Osteoblast (primary cell): ENCODE measurements around the gene OMA1. TPM values are rescaled to one million over a fixed set of nuclear protein-coding genes. Genes with fewer than 3 reads are reported as not detected.
A peak's percentile ranks its signal among the peaks of the same experiment; 100 is the strongest.

Experiments used
- DNase-seq: peaks from one replicate; pipeline ENCODE4 v3.0.0; 2011; ENCODE audit warnings: low spot score, mixed read lengths; ENCODE audit not compliant: insufficient read length; ENCODE audit errors: missing footprints
- H2AFZ ChIP-seq: 2 replicates; pipeline ENCODE4 v1.6.0; 2011; ENCODE audit warnings: mild to moderate bottlenecking, low read length
- H3K27ac ChIP-seq: 2 replicates; pipeline ENCODE4 v1.5.1; 2011; ENCODE audit warnings: mild to moderate bottlenecking, low read depth, low read length, moderate library complexity
- H3K27me3 ChIP-seq: 2 replicates; pipeline ENCODE4 v1.6.0; 2012; ENCODE audit warnings: mild to moderate bottlenecking, control low read depth, inconsistent platforms, low read length, moderate library complexity; ENCODE audit not compliant: insufficient read depth
- H3K36me3 ChIP-seq: 2 replicates; pipeline ENCODE4 v1.5.1; 2011; ENCODE audit warnings: mild to moderate bottlenecking, low read length, control low read depth, moderate library complexity; ENCODE audit not compliant: insufficient read depth
- H3K4me1 ChIP-seq: 2 replicates; pipeline ENCODE4 v1.5.1; 2011; ENCODE audit warnings: mild to moderate bottlenecking, low read length, control low read depth, moderate library complexity; ENCODE audit not compliant: insufficient read depth
- H3K4me2 ChIP-seq: 2 replicates; pipeline ENCODE4 v1.6.0; 2011; ENCODE audit warnings: mild to moderate bottlenecking, low read length; ENCODE audit not compliant: insufficient read depth
- H3K4me3 ChIP-seq: fragments of 200-600 bp; sonication (generic); 3 replicates; pipeline ENCODE4 v1.5.1; 2012; ENCODE audit warnings: mild to moderate bottlenecking, low read length, inconsistent platforms; ENCODE audit not compliant: insufficient read depth
- H3K79me2 ChIP-seq: 2 replicates; pipeline ENCODE4 v1.6.0; 2012; ENCODE audit warnings: mild to moderate bottlenecking, low read length, control low read depth, inconsistent platforms; ENCODE audit not compliant: insufficient read depth
- H3K9me3 ChIP-seq: 2 replicates; pipeline ENCODE4 v1.5.1; 2011; ENCODE audit warnings: low read depth, low read length, control low read depth
- H4K20me1 ChIP-seq: 2 replicates; pipeline ENCODE4 v1.6.0; 2012; ENCODE audit warnings: mild to moderate bottlenecking, low read length, control low read depth; ENCODE audit not compliant: insufficient read depth
- total RNA-seq: library from RNA; depleted of rRNA; stranded (reverse); fragments of >200 nt; gene quantifications from 2 replicates; pipeline ENCODE4 v1.2.3, GENCODE V29; 2012
- TF ChIP-seq, protein P1 (sequence below): IDR thresholded peaks from 2 replicates; pipeline ENCODE4 v1.5.1; 2011; ENCODE audit warnings: mild to moderate bottlenecking, low read depth, low read length, moderate library complexity; ENCODE audit errors: extremely low read depth

OMA1 gene
- total RNA-seq, 1 donor = 22.8 TPM

DNA sequence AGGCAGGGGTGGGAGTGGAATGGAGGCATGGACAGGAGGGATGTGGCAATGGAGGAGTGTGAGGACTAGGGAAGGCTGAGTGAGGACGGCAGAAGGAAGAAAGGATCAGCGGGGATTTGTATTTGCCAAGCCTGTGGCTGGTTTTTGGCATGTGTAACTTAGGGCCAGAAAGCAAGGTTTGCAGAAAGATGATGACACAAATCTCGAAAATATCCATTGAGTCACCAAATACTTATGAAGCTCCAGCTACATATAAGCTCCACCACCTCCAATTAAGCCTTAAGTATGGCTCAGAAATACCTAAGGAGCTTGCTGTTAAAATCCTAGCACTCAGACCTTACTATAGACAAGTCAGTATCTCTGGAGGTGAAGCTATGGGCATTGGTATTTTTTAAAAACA is 90.1 kb downstream of the OMA1 start:
- TF ChIP-seq, protein P1, sequence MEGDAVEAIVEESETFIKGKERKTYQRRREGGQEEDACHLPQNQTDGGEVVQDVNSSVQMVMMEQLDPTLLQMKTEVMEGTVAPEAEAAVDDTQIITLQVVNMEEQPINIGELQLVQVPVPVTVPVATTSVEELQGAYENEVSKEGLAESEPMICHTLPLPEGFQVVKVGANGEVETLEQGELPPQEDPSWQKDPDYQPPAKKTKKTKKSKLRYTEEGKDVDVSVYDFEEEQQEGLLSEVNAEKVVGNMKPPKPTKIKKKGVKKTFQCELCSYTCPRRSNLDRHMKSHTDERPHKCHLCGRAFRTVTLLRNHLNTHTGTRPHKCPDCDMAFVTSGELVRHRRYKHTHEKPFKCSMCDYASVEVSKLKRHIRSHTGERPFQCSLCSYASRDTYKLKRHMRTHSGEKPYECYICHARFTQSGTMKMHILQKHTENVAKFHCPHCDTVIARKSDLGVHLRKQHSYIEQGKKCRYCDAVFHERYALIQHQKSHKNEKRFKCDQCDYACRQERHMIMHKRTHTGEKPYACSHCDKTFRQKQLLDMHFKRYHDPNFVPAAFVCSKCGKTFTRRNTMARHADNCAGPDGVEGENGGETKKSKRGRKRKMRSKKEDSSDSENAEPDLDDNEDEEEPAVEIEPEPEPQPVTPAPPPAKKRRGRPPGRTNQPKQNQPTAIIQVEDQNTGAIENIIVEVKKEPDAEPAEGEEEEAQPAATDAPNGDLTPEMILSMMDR = no peak
- H4K20me1 ChIP-seq = no peaks in the 10 kb centered on the region

DNA sequence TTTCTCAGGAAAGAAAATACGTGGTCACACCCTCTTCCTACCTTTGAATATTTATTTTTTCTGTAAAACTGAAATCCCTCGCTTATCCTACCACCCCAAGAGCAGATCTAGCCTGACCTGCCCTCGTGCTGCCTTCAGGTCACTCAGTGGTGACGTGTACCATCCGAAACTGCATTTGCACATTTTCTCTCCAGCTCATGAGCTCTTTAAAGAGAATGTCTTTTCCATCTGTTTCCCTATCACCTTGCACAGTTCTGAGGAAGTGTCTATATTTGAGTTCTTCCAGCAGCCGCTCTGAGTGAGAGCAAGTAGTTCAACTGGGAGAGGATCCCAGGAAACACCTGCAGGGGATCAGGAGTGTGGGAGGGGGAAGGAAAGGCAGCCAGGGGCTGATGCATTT is 91.7 kb downstream of the OMA1 start:
- Histone ChIP-seq H3K27me3 (no peaks in the 10 kb centered on the region), H3K27ac (no peak overlapping the region), H3K9me3 (no peaks in the 10 kb centered on the region), H3K79me2 (no peaks in the 10 kb centered on the region), H3K4me3 (no peak overlapping the region), H3K4me2 (no peak overlapping the region), H2AFZ (no peak overlapping the region), H3K4me1 (peaks cover 12% of the 10 kb centered on the region), H4K20me1 (no peaks in the 10 kb centered on the region), H3K36me3 (no peaks in the 10 kb centered on the region)
- DNase-seq = no peak
- TF ChIP-seq, protein P1 = no peak

More for the DNA sequence above, 90.1 kb downstream of the OMA1 start:
- H2AFZ ChIP-seq = no peak overlapping the region
- no peaks in the 10 kb centered on the region for H3K9me3 ChIP-seq
- no peak overlapping the region for H3K27ac ChIP-seq
- H3K4me2 ChIP-seq = no peak overlapping the region
- H3K79me2 ChIP-seq = no peaks in the 10 kb centered on the region
- peaks cover 12% of the 10 kb centered on the region for H3K4me1 ChIP-seq
- peak; percentile 85 for DNase-seq
- no peaks in the 10 kb centered on the region for H3K27me3 ChIP-seq
- no peaks in the 10 kb centered on the region for H3K36me3 ChIP-seq
- H3K4me3 ChIP-seq = no peak overlapping the region

DNA sequence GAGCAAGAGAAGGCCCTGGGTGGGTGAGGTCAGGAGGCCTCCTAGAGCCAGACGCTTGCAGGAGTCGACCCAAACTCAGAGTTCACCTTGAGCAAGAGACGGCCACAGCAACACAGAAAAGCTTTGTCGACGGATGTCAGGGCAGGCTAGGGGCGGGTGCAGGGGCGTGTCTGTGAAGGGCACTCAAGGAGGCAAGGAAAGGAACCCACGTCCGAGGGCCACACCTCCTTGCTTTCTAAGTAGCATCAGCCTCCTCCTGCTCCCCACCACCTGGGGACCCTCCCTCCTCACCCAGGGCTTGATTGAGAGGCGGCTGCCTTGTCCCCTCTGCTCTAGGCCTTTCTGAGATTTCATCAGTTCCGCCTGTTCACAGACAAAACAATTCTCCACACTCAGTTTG is 92.1 kb downstream of the OMA1 start:
- no peaks in the 10 kb centered on the region for H3K79me2 ChIP-seq
- H4K20me1 ChIP-seq = no peaks in the 10 kb centered on the region
- H3K27me3 ChIP-seq = no peaks in the 10 kb centered on the region
- H3K9me3 ChIP-seq = no peaks in the 10 kb centered on the region
- H3K4me1 ChIP-seq = peaks cover 12% of the 10 kb centered on the region
- H3K36me3 ChIP-seq = no peaks in the 10 kb centered on the region
- H3K27ac ChIP-seq = no peak overlapping the region
- no peak for DNase-seq
- no peak overlapping the region for H3K4me2 ChIP-seq
- TF ChIP-seq, protein P1 = no peak
- no peak overlapping the region for H2AFZ ChIP-seq
- H3K4me3 ChIP-seq = no peak overlapping the region

DNA sequence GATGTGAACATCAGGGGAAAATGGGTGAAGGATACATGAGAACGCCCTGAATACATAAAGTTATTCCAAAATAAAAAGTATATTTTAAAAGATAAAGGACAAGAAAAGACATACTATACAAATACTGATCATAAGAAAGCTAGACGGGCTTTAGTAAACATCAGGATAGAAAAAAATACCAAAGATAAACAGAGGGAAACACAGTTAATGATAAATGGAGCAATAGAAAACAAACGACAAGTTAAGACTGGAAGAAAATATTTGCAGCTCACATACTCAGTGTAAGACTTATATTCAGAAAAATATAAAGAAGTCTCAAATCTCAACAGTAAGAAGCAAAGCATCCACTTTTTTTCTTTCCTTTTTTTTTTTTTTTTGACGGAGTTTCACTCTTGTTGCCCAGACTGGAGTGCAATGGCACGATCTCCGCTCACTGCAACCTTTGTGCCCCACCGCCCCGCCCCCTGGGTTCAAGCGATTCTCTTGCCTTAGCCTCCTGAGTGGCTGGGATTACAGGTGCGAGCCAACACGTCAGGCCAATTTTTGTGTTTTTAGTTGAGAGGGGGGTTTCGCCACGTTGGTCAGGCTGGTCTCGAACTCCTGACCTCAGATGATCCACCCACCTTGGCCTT is 94.8 kb downstream of the OMA1 start:
- H3K9me3 ChIP-seq = no peaks in the 10 kb centered on the region
- no peak for DNase-seq
- no peaks in the 10 kb centered on the region for H3K79me2 ChIP-seq
- H3K4me1 ChIP-seq = peaks cover 6% of the 10 kb centered on the region
- no peaks in the 10 kb centered on the region for H4K20me1 ChIP-seq
- H3K4me3 ChIP-seq = no peak overlapping the region
- no peak overlapping the region for H3K27ac ChIP-seq
- TF ChIP-seq, protein P1 = no peak
- H3K27me3 ChIP-seq = no peaks in the 10 kb centered on the region
- no peak overlapping the region for H3K4me2 ChIP-seq
- H2AFZ ChIP-seq = no peak overlapping the region
- H3K36me3 ChIP-seq = no peaks in the 10 kb centered on the region
